IPS DF 19.7 (cell line): ENCODE results near the gene DCP1A.
"Not testable (repeated sequence)": the region's sequence is repeated elsewhere in the genome, so short reads cannot be mapped to it uniquely, and the experiment has no call there.

Experiments
- DNase-seq: peaks from one replicate; pipeline ENCODE4 v3.0.0-alpha.2; 2013; ENCODE audit warnings: low read depth, low spot score

DCP1A gene

GRCh38 chr3:53267766-53268165, 79.6 kb downstream of the DCP1A start:
- DNase-seq = no peak

GRCh38 chr3:53264718-53265117, 82.6 kb downstream of the DCP1A start:
- no peak for DNase-seq

- DNase-seq = no peak
Measured at GRCh38 chr3:53263907-53264306, 83.4 kb downstream of the DCP1A start.

DNA sequence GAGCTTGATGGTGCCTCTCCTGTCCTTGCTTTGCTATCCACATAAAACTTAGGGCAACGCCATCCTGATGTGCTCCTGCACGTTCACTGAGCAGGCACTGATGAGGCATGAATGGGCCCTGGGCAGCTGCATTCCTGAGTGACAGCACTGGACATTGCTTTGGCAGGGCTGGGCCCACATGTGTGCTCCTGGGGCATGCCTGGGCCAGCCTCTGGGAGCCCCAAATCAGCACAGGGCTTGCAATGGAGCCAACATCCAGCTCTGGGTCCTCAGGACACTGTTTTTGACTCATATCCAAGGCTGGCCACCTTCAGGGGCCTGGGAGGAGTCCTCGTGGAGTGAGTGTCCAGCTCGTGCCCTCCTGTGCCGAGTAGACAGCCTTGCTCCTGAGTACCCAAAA, 85.6 kb downstream of the DCP1A start:
- DNase-seq = no peak

DNA sequence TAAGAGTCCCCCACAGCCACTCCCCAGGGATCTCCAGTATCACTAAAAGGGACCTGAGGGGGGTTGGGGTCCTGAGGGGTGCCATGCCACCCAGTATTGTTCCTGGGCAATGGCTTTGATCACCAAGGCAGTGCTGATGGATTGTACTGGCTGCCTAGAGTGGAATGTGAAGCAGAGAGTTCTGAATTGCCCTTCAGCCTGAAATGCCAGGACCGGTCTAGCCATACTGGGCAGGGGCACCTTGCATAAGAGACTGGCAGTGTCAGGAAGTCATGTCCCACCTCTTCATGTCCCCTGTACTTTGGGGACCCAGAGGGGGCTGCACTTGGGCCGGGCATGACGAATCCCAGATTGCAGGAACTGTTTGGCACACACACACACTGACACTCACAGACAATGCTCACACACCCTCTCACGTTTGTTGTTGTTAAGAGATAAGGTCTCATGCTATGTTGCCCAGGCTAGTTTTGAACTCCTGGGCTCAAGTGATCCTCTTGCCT, 87.0 kb downstream of the DCP1A start:
- DNase-seq = no peak

DNA sequence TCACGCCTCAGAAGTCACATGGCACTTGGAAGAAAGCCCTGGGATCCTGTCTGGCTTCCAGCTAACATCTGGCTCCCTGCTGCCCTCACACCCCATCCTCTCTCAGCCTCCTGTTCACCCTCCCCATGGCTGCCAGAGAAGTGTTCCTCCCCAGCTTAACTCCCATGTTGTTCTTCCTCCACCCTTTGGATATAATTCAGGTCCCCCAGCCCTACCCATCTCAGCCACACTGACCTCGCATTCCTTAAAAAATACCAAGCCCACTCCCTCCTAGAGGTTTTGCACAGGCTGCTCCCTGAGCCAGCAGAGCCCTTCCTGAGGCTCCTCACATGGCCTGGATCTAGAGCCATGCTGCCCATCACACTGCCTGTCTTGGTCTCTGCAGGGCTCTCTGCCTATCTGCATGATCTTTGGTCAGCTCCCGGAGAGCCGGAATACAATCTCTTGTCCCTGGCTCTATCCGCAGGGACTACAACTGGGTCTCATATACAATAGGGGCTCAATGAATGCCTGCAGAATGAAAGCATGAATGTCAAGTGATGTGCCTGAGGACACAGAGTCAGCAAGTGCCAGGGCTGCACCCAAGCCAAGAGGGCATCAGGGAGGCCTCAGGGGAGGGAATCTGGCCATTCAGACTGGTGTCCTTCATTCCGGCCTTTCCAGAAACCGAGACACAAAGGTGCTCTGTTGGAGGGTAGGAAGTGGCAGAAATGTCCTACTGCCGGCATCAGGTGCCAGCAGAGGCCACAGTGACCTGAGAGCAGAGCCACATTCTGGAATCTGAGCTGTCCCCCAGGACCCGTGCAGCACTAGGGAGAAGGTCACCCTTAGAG, 87.7 kb downstream of the DCP1A start:
- no peak for DNase-seq

DNA sequence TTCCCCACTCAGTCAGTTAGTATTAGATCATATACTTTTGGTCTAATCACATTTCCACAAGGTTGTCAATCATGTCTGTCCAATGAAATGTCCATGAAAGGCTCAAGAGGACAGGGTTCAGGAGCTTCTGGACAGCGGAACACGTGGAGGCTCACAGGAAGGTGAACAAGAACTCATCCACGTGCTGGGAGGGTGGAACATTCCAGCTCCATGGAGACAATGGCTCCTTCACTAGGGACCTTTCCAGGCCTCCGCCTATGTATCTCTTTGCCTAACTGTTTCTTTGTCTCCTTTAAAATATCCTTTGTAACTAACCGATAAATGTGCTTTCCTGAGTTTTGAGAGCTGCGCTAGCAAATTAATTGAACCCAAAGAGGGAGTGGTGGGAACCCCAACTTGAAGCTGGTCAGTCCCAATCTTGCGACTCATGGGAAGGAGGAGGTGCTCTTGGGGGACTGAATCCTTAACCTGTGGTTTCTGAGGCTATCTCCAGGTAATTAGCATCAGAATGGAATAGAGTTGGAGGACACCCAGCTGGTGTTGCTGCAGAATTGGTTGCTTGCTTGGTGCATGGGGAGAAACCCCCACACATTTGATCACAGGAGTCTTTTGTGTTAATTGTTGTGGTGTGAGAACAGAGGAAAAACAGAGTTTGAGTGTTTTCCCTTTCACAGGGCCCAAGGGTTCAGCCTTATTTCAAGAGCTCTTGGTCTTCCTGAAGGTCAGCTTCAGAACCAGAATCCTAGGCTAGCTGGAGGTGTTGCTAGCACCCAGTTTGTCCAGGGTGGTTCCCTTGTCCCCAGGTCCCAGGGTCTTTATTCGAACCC, 88.5 kb downstream of the DCP1A start:
- peak; percentile 86 for DNase-seq

- DNase-seq = no peak
Measured at GRCh38 chr3:53257465-53257864, 89.9 kb downstream of the DCP1A start.

- DNase-seq = no peak
Measured at GRCh38 chr3:53256704-53257055, 90.7 kb downstream of the DCP1A start.

GRCh38 chr3:53255775-53256703, 91.3 kb downstream of the DCP1A start, which contains the start of gene TKT:
Gene TKT, minus strand, starts transcription at chr3:53256022. Its CDS starts 80 bp downstream, at chr3:53255942.
- no peak for DNase-seq

DNA sequence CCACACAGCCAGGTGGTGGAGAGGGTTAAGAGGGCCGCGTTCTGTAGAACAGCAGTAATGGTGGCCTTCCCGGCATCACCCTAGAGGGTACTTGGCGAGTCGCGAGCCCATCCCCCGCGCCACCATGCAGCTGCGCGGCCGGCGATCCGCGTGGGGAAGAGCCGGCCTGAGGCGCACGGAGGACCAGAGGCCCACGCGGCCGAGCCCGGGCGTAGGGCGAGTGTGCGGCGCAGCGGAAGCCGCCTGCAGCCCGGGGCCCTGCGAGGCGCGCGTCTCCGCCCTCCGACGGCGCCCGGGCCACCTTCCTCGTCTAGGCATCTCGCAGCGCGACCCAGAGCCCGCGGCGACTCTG, 91.9 kb downstream of the DCP1A start:
- DNase-seq = no peak

DNA sequence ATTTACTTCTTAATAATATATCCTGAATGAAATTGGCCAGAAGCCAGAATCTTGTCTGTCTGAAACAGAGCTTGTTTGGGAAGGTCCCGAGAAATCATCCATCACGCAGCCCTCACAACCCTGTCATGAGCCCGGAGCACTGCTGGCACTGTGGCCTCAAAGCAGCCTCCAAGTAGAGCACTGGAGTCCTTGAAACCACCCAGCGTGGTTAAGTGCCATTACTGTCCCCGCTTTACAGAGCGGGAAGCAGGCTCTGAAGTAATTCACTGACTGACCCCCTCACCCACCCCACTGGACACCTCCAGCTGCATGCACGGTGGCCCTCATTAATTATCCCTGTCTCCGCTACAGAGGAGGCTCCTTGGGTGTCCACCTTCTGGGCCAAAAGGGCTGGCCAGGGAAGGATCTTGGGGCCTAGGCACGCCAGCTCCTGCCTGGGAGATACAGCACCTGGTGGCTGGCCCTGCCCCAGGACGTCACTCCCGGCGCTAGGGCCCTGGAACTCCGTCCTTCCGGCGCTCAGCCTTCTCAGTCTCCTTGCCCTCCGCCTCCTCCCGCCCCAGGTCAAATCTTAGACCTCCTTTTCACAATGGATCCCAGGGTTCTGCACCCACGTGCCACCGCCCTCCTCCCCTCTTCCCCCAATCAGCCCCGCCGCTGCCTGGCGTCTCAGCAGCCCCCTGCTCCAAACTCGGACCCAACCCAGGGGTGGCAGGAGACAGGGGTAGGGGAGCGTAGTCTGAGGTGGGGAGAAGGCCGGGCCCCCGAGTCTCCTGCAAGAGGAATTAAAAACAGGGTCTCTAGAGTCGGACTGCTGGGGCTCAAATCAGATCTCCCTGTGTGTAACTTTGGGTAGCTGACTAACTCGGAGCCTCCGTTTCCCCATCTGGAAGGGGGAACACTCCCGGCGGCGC, 92.6 kb downstream of the DCP1A start:
- no peak for DNase-seq

DNA sequence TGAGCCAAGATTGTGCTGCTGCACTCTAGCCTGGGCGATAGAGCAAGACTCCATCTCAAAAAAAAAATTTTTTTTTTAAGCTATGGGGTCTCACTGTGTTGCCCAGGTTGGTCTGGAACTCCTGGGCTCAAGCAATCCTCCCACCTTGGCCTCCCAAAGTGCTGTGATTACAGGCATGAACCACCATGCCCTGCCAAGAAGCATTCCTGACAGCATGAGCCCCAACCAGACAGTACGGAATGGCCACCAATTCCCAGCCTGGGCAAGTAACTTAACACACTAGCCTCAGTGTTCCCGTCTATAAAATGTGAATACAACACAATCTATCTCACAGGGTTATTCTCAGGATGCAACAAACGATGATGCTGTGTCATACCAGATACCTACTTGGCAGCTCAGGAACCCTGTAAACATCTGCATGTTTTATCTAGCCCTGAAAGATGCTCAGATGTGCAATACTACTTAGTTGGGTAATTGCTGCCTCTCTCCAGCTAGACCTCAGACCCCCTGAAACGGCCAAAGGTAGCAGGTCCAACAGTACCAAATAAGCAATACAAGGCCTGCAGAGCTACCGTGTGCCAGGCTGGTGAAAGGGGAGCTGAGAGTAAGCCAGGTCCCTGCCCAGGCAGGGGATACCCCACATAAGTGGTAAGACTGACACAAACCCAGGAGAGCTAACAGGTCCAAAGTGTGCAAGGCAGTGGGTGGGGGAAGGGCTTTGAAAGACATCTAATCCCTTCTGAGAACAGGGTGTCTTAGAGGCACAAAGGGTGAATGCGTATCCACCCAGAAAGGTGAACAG, 93.4 kb downstream of the DCP1A start:
- no peak for DNase-seq

DNA sequence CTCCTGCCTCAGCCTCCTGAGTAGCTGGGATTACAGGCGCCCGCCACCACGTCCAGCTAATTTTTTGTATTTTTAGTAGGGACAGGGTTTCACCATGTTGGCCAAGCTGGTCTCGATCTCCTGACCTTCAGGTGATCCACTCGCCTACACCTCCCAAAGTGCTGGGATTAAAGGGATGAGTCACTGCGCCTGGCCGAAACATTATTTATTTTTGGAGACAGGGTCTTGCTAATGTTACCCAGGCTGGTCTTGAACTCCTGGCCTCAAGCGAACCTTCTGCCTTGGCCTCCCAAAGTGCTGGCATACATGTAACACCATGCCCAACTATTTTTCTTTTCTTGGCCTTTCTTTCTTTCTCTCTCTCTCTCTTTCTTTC, 94.4 kb downstream of the DCP1A start:
- not testable (repeated sequence) for DNase-seq

- DNase-seq = no peak
Measured at GRCh38 chr3:53252096-53252946, 95.0 kb downstream of the DCP1A start.

DNA sequence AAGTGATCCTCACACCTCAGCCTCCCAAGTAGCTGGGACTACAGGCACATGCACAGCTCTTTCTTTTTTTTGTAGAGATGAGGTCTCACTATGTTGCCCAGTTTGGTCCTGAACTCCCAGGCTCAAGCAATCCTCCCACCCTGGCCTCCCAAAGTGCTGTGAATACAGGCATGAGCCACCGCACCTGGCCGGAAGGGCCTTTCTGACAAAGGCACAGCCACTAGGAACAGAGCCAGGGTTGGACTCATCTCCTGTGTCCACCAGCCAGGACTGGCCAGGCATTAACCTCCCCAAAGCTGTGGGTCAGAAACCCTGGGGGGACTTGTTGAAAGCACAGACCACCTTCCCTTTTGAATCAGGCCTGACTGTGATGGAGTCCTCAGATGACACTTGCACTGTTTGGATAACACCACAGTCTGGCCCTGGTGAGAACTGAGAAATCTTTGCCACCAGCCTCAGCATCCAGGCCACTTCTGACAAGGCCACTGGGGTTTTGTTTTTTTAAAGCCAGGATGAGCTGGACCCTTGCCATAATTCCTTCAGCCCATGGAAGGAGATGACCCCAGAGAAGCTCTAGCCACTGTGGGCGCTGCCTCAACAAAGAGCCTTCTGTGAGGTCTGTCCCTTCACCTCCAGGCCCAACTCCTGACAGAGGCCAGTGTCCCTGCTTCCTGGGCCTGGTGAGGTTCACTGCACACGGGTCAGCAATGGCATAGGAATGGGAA, 96.3 kb downstream of the DCP1A start:
- no peak for DNase-seq

- DNase-seq = no peak
Measured at GRCh38 chr3:53250453-53250852, 96.9 kb downstream of the DCP1A start.

GRCh38 chr3:53248161-53248560, 99.2 kb downstream of the DCP1A start:
- DNase-seq = no peak
